Prostate gland (tissue), 2 donors: ENCODE results near the gene SLC66A2. TPM values are rescaled to one million over a fixed set of nuclear protein-coding genes. Genes with fewer than 3 reads are reported as not detected.

Source experiments
- DNase-seq: peaks from one replicate; pipeline ENCODE4 v3.0.0-alpha.2; 2019; ENCODE audit warnings: low spot score
- H3K27ac ChIP-seq, 2 donors: fragments of 200-600 bp; sonication (generic); 2 replicates each; pipeline ENCODE4 v1.5.1; 2017 to 2019
- H3K27me3 ChIP-seq: fragments of 200-600 bp; sonication (generic); replicated peaks from 2 replicates; pipeline ENCODE4 v1.5.1; 2019; ENCODE audit not compliant: insufficient read depth
- H3K36me3 ChIP-seq, 2 donors: fragments of 200-600 bp; sonication (generic); 1 replicate in 1 of 2; 2 replicates in 1 of 2; pipeline versions ENCODE4 v1.5.1 to v1.8.1; 2017 to 2019
- H3K4me1 ChIP-seq: fragments of 200-600 bp; sonication (generic); replicated peaks from 2 replicates; pipeline ENCODE4 v1.5.1; 2019
- H3K4me3 ChIP-seq, 2 donors: fragments of 200-600 bp; sonication (generic); 2 replicates each; pipeline ENCODE4 v1.5.1; 2017 to 2019
- H3K9me3 ChIP-seq: fragments of 200-600 bp; sonication (generic); 2 replicates; pipeline ENCODE4 v1.5.1; 2017
- CTCF ChIP-seq, 4 experiments: fragments of 200-600 bp in 2 of 4; fragments of 450-650 bp in 2 of 4; sonication (generic) in 2 of 4; IDR thresholded peaks; 1 replicate in 3 of 4; 2 replicates in 1 of 4; pipeline ENCODE4 v1.5.1; 2016 to 2019; ENCODE audit warnings: antibody characterized with exemption in 4 of 4, mild to moderate bottlenecking in 2 of 4, moderate library complexity in 2 of 4
- POLR2A ChIP-seq: fragments of 450-650 bp; IDR thresholded peaks from one replicate; pipeline ENCODE4 v1.6.1; 2016; ENCODE audit warnings: antibody characterized with exemption, mild to moderate bottlenecking
- POLR2AphosphoS5 ChIP-seq: sonication (generic); formaldehyde crosslinking; IDR thresholded peaks from one replicate; pipeline ENCODE4 v1.6.1; 2017; ENCODE audit warnings: antibody characterized with exemption
- WGBS: methylation state at CpG from one replicate; pipeline ENCODE4 v1.1.5; 2018; 5-methylcytosine and 5-hydroxymethylcytosine counted together
- intact Hi-C: fragments of 100-400 bp; cut with DNase I; formaldehyde crosslinking; loops from one replicate; pipeline ENCODE4 v1.14.2; 2022
- total RNA-seq, 2 donors: library from RNA; depleted of rRNA; stranded (reverse); fragments of >200 nt; gene quantifications; one replicate each; pipeline ENCODE4 v1.1.0, GENCODE V29; 2016

Gene SLC66A2
- total RNA-seq, 2 donors from 2014 or later: 37.6 to 74.1 TPM

- TF ChIP-seq POLR2A (no peak), CTCF (IDR thresholded peaks at IDR 0.05) (no peak), POLR2AphosphoS5 (no peak)
- Histone ChIP-seq H3K4me1 (no peaks in the 10 kb centered on the region), H3K36me3 (no peaks in the 10 kb centered on the region), H3K4me3 (no peak overlapping the region), H3K27ac (no peak overlapping the region), H3K27me3 (no peaks in the 10 kb centered on the region), H3K9me3 (no peaks in the 10 kb centered on the region)
- no peak for DNase-seq
- intact Hi-C loops: no loop called here
- WGBS: 59% methylated on average over 3 of the region's 3 CpGs
These were observed 54.7 kb downstream of the SLC66A2 start for GRCh38 chr18:79896738-79897137.

GRCh38 chr18:79890674-79891073, 60.8 kb downstream of the SLC66A2 start:
- Histone ChIP-seq H3K27ac (no peak overlapping the region), H3K9me3 (no peaks in the 10 kb centered on the region), H3K36me3 (no peaks in the 10 kb centered on the region), H3K27me3 (no peaks in the 10 kb centered on the region), H3K4me3 (no peak overlapping the region), H3K4me1 (no peaks in the 10 kb centered on the region)
- intact Hi-C loops: no loop called here
- no peak for DNase-seq
- TF ChIP-seq CTCF (IDR thresholded peaks at IDR 0.05) (no peak), POLR2AphosphoS5 (no peak), POLR2A (no peak)
- 88% methylated on average over 5 of the region's 5 CpGs for WGBS

- TF ChIP-seq POLR2AphosphoS5 (no peak), POLR2A (no peak), CTCF (IDR thresholded peaks at IDR 0.05) (no peak)
- WGBS: 91% methylated on average over 14 of the region's 14 CpGs
- no peaks in the 10 kb centered on the region for H3K36me3 ChIP-seq
- no peaks in the 10 kb centered on the region for H3K27me3 ChIP-seq
- no peak for DNase-seq
- H3K4me3 ChIP-seq: no peak overlapping the region
- no peaks in the 10 kb centered on the region for H3K9me3 ChIP-seq
- H3K4me1 ChIP-seq: no peaks in the 10 kb centered on the region
- intact Hi-C loops: no loop called here
- no peak overlapping the region for H3K27ac ChIP-seq
These were observed 61.9 kb downstream of the SLC66A2 start for GRCh38 chr18:79889569-79889968.

- Histone ChIP-seq H3K4me1 (no peaks in the 10 kb centered on the region), H3K9me3 (no peaks in the 10 kb centered on the region), H3K27me3 (no peaks in the 10 kb centered on the region), H3K4me3 (no peak overlapping the region), H3K27ac (no peak overlapping the region), H3K36me3 (no peaks in the 10 kb centered on the region)
- DNase-seq: no peak
- TF ChIP-seq POLR2A: no peak
- intact Hi-C loops: no loop called here
- WGBS: 94% methylated on average over 15 of the region's 16 CpGs
These were observed 63.4 kb downstream of the SLC66A2 start for GRCh38 chr18:79888016-79888415.

GRCh38 chr18:79887181-79888000, 64.1 kb downstream of the SLC66A2 start:
- WGBS: 89% methylated on average over 30 of the region's 30 CpGs
- no peak for DNase-seq
- H3K27me3 ChIP-seq: no peaks in the 10 kb centered on the region
- no peak overlapping the region for H3K27ac ChIP-seq
- no peaks in the 10 kb centered on the region for H3K4me1 ChIP-seq
- no peak overlapping the region for H3K4me3 ChIP-seq
- H3K9me3 ChIP-seq: no peaks in the 10 kb centered on the region
- intact Hi-C loops: no loop called here
- TF ChIP-seq POLR2A: no peak
- TF ChIP-seq POLR2AphosphoS5: no peak
- TF ChIP-seq CTCF (IDR thresholded peaks at IDR 0.05): no peak
- no peaks in the 10 kb centered on the region for H3K36me3 ChIP-seq
